Sigmoid colon (tissue), 7 donors: ENCODE measurements around the gene ZKSCAN2. TPM values are rescaled to one million over a fixed set of nuclear protein-coding genes. Genes with fewer than 3 reads are reported as not detected.

Experiments used
- DNase-seq: peaks from one replicate; pipeline ENCODE4 v3.0.0-alpha.2; 2019
- H3K27ac ChIP-seq, 4 donors: fragments of 200-600 bp; sonication (generic); one replicate each; pipeline ENCODE4 v1.5.1; 2016 to 2019; ENCODE audit warnings: mild to moderate bottlenecking in 1 of 4
- H3K27me3 ChIP-seq, 3 donors: fragments of 200-600 bp; sonication (generic); one replicate each; pipeline ENCODE4 v1.5.1; 2019; ENCODE audit warnings: mild to moderate bottlenecking in 1 of 3
- H3K36me3 ChIP-seq, 4 donors: fragments of 200-600 bp; sonication (generic); one replicate each; pipeline ENCODE4 v1.5.1; 2016 to 2019
- H3K4me1 ChIP-seq, 4 donors: fragments of 200-600 bp; sonication (generic); one replicate each; pipeline ENCODE4 v1.5.1; 2017 to 2019
- H3K4me3 ChIP-seq, 4 donors: fragments of 200-600 bp; sonication (generic); one replicate each; pipeline ENCODE4 v1.5.1; 2017 to 2019; ENCODE audit warnings: mild to moderate bottlenecking in 2 of 4, moderate library complexity in 1 of 4
- H3K9me3 ChIP-seq, 4 donors: fragments of 200-600 bp in 3 of 4; sonication (generic) in 3 of 4; one replicate each; pipeline versions ENCODE4 v1.5.1 to v1.6.1; 2013 to 2019
- CTCF ChIP-seq, 4 experiments: fragments of 450-650 bp in 3 of 4; fragments of 200-600 bp in 1 of 4; IDR thresholded peaks; one replicate each; pipeline ENCODE4 v1.5.1; 2016 to 2019; ENCODE audit warnings: antibody characterized with exemption in 4 of 4, mild to moderate bottlenecking in 3 of 4, moderate library complexity in 2 of 4
- EP300 ChIP-seq, 4 donors: sonication (generic); formaldehyde crosslinking; IDR thresholded peaks; one replicate each; pipeline ENCODE4 v1.6.1; 2017; ENCODE audit warnings: antibody characterized with exemption in 4 of 4
- POLR2A ChIP-seq, 2 donors: fragments of 450-650 bp; IDR thresholded peaks; one replicate each; pipeline ENCODE4 v1.6.1; 2016; ENCODE audit warnings: antibody characterized with exemption in 2 of 2, mild to moderate bottlenecking in 2 of 2, moderate library complexity in 2 of 2
- POLR2AphosphoS5 ChIP-seq, 4 donors: sonication (generic); formaldehyde crosslinking; IDR thresholded peaks; one replicate each; pipeline ENCODE4 v1.6.1; 2017; ENCODE audit warnings: antibody characterized with exemption in 4 of 4
- whole genome bisulfite sequencing, 2 donors: extraction: QIAGEN DNeasy Blood & Tissue Kit; methylation state at CpG; one replicate each; pipeline ENCODE4 v1.1.7; 2013; 5-methylcytosine and 5-hydroxymethylcytosine counted together
- intact Hi-C: fragments of 100-400 bp; cut with DNase I; formaldehyde crosslinking; loops from one replicate; pipeline ENCODE4 v1.15.1; 2023
- polyA plus RNA-seq, 3 donors: library from polyadenylated mRNA; stranded (reverse); fragments of 200-250 nt; gene quantifications; one replicate each; pipeline ENCODE4 v1.2.3, GENCODE V29; 2013
- total RNA-seq, 4 donors: library from RNA; depleted of rRNA; stranded (reverse); fragments of >200 nt; gene quantifications; one replicate each; pipeline ENCODE4 v1.1.0, GENCODE V29; 2016
- donor health status: healthy with polysubstance abuse.
- donor health status: Bipolar disorder and iron deficiency.
- donor health status: healthy.

ZKSCAN2 gene
- total and polyA plus RNA-seq, 7 donors, result 0.23 to 5.5 (median 3.9) TPM

- H3K4me3 ChIP-seq, result no peak overlapping the region
- 91% methylated on average over 3 of the region's 3 CpGs for WGBS, 2 donors
- TF ChIP-seq POLR2AphosphoS5 (IDR thresholded peaks at IDR 0.05) (no peak), CTCF (IDR thresholded peaks at IDR 0.05) (no peak), EP300 (IDR thresholded peaks at IDR 0.05) (no peak), POLR2A (IDR thresholded peaks at IDR 0.05) (no peak)
- H3K36me3 ChIP-seq, result peaks cover 11 to 49% (median 14%) of the 10 kb centered on the region in 4 donors
- intact Hi-C loops, result no loop called here
- H3K9me3 ChIP-seq, result no peaks in the 10 kb centered on the region
- no peak for DNase-seq
- no peaks in the 10 kb centered on the region for H3K4me1 ChIP-seq
- H3K27ac ChIP-seq, result no peak overlapping the region
- no peaks in the 10 kb centered on the region for H3K27me3 ChIP-seq
Measured at GRCh38 chr16:25235991-25236390, 21.7 kb downstream of the ZKSCAN2 start.

GRCh38 chr16:25228372-25228771, 29.3 kb downstream of the ZKSCAN2 start:
- Histone ChIP-seq H3K4me1 (peaks cover 0 to 4% (median 2%) of the 10 kb centered on the region in 4 donors), H3K27ac (no peak overlapping the region), H3K4me3 (no peak overlapping the region), H3K36me3 (no peaks in the 10 kb centered on the region), H3K27me3 (no peaks in the 10 kb centered on the region), H3K9me3 (no peaks in the 10 kb centered on the region)
- DNase-seq, result no peak
- WGBS, 2 donors, result 83 to 84% methylated on average over 10 of the region's 10 CpGs
- TF ChIP-seq POLR2A (IDR thresholded peaks at IDR 0.05), result no peak
- TF ChIP-seq CTCF (IDR thresholded peaks at IDR 0.05), result no peak
- TF ChIP-seq EP300 (IDR thresholded peaks at IDR 0.05), result no peak
- no peak for TF ChIP-seq POLR2AphosphoS5 (IDR thresholded peaks at IDR 0.05)
- intact Hi-C loops, result no loop called here

- no peak for DNase-seq
- H3K4me1 ChIP-seq, result peaks cover 0 to 4% (median 2%) of the 10 kb centered on the region in 4 donors
- intact Hi-C loops, result loop anchor here (2.0 kb wide), 1 partner anchor 168 kb away; no protein-coding TSS in a partner anchor
- TF ChIP-seq POLR2A (IDR thresholded peaks at IDR 0.05) (no peak), CTCF (IDR thresholded peaks at IDR 0.05) (no peak), EP300 (IDR thresholded peaks at IDR 0.05) (no peak), POLR2AphosphoS5 (IDR thresholded peaks at IDR 0.05) (no peak)
- no peaks in the 10 kb centered on the region for H3K9me3 ChIP-seq
- WGBS, 2 donors, result 81 to 82% methylated on average over 7 of the region's 7 CpGs
- no peaks in the 10 kb centered on the region for H3K36me3 ChIP-seq
- H3K27ac ChIP-seq, result no peak overlapping the region
- no peak overlapping the region for H3K4me3 ChIP-seq
- H3K27me3 ChIP-seq, result no peaks in the 10 kb centered on the region
Measured at GRCh38 chr16:25224731-25225319, 32.8 kb downstream of the ZKSCAN2 start.

- DNase-seq, result no peak
- Histone ChIP-seq H3K27me3 (no peaks in the 10 kb centered on the region), H3K36me3 (no peaks in the 10 kb centered on the region), H3K4me1 (peaks cover 0 to 4% (median 2%) of the 10 kb centered on the region in 4 donors), H3K9me3 (no peaks in the 10 kb centered on the region), H3K27ac (no peak overlapping the region), H3K4me3 (no peak overlapping the region)
- intact Hi-C loops, result loop anchor here (2.0 kb wide), 1 partner anchor 167 kb away; no protein-coding TSS in a partner anchor
- no peak for TF ChIP-seq POLR2A (IDR thresholded peaks at IDR 0.05)
- TF ChIP-seq CTCF (IDR thresholded peaks at IDR 0.05), result no peak
- no peak for TF ChIP-seq EP300 (IDR thresholded peaks at IDR 0.05)
- WGBS, 2 donors, result 75 to 84% methylated on average over 6 of the region's 6 CpGs
Measured at GRCh38 chr16:25223964-25224363, 33.7 kb downstream of the ZKSCAN2 start.

- no peak overlapping the region for H3K4me3 ChIP-seq
- no peaks in the 10 kb centered on the region for H3K36me3 ChIP-seq
- TF ChIP-seq POLR2AphosphoS5 (IDR thresholded peaks at IDR 0.05) (no peak), EP300 (IDR thresholded peaks at IDR 0.05) (no peak), POLR2A (IDR thresholded peaks at IDR 0.05) (no peak)
- H3K4me1 ChIP-seq, result peaks cover 0 to 4% (median 2%) of the 10 kb centered on the region in 4 donors
- WGBS, 2 donors, result 84 to 86% methylated on average over 8 of the region's 8 CpGs
- no peak for DNase-seq
- H3K9me3 ChIP-seq, result no peaks in the 10 kb centered on the region
- H3K27me3 ChIP-seq, result no peaks in the 10 kb centered on the region
- intact Hi-C loops, result no loop called here
- H3K27ac ChIP-seq, result no peak overlapping the region
Measured at GRCh38 chr16:25222959-25223358, 34.7 kb downstream of the ZKSCAN2 start.
